K562 (cell line): ENCODE measurements around the gene MYO16.

Experiments used
- FOXK2 ChIP-seq, 2 experiments: fragments of 450-650 bp; IDR thresholded peaks in 1 of 2; conservative IDR thresholded peaks in 1 of 2; 2 replicates each; pipeline ENCODE4 v1.6.1; 2016; ENCODE audit warnings: low read depth in 2 of 2, mild to moderate bottlenecking in 1 of 2
- LEF1 ChIP-seq: fragments of 450-650 bp; IDR thresholded peaks from 2 replicates; pipeline ENCODE4 v1.6.1; 2016; ENCODE audit warnings: mild to moderate bottlenecking
- RAD51 ChIP-seq: fragments of 450-650 bp; IDR thresholded peaks from 2 replicates; pipeline ENCODE4 v1.7.1; 2016; ENCODE audit warnings: low read depth, mild to moderate bottlenecking, borderline replicate concordance
- TF ChIP-seq, protein P1 (sequence below): sonication (generic); formaldehyde crosslinking; IDR thresholded peaks from 2 replicates; pipeline ENCODE4 v1.9.0; 2022; ENCODE audit warnings: mild to moderate bottlenecking, missing genetic modification reagents
- TF ChIP-seq, protein P2 (sequence below), 3 experiments: IDR thresholded peaks in 2 of 3; conservative IDR thresholded peaks in 1 of 3; 2 replicates each; pipeline ENCODE4 v1.5.1; 2011 to 2012; ENCODE audit warnings: low read length in 3 of 3, mild to moderate bottlenecking in 3 of 3, control low read depth in 2 of 3, improper control_type of control experiment in 1 of 3, inconsistent platforms in 1 of 3, low read depth in 1 of 3, mixed read lengths in 1 of 3, moderate library complexity in 1 of 3; ENCODE audit not compliant: insufficient read depth in 2 of 3

GRCh38 chr13:108813587-108814170, 184.3 kb downstream of the MYO16 start:
- TF ChIP-seq, protein P1, sequence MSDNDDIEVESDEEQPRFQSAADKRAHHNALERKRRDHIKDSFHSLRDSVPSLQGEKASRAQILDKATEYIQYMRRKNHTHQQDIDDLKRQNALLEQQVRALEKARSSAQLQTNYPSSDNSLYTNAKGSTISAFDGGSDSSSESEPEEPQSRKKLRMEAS (CRISPR knock-in tag): no peak
- TF ChIP-seq RAD51: no peak
- TF ChIP-seq, protein P2, sequence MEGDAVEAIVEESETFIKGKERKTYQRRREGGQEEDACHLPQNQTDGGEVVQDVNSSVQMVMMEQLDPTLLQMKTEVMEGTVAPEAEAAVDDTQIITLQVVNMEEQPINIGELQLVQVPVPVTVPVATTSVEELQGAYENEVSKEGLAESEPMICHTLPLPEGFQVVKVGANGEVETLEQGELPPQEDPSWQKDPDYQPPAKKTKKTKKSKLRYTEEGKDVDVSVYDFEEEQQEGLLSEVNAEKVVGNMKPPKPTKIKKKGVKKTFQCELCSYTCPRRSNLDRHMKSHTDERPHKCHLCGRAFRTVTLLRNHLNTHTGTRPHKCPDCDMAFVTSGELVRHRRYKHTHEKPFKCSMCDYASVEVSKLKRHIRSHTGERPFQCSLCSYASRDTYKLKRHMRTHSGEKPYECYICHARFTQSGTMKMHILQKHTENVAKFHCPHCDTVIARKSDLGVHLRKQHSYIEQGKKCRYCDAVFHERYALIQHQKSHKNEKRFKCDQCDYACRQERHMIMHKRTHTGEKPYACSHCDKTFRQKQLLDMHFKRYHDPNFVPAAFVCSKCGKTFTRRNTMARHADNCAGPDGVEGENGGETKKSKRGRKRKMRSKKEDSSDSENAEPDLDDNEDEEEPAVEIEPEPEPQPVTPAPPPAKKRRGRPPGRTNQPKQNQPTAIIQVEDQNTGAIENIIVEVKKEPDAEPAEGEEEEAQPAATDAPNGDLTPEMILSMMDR (IDR thresholded peaks at IDR 0.05 in 2 of 3, conservative IDR thresholded peaks at IDR 0.05 in 1 of 3; ENCODE audit: insufficient read depth in 2 of 3, low read depth in 1 of 3, low read length in 3 of 3): no peak
- TF ChIP-seq LEF1: no peak
- TF ChIP-seq FOXK2 (conservative IDR thresholded peaks at IDR 0.05 in 1 of 2, IDR thresholded peaks at IDR 0.05 in 1 of 2; ENCODE audit: low read depth in 2 of 2): no peak
